Keratinocyte (primary cell): Measurements from ENCODE around the gene DLG4.

Experiments used
- CTCF ChIP-seq, 3 experiments: IDR thresholded peaks in 1 of 3; conservative IDR thresholded peaks in 1 of 3; optimal IDR thresholded peaks in 1 of 3; 2 replicates in 2 of 3; 3 replicates in 1 of 3; pipeline versions ENCODE3 to v1.5.1; 2011; ENCODE audit warnings: low read length in 3 of 3, mild to moderate bottlenecking in 3 of 3, moderate library complexity in 2 of 3, control low read depth in 1 of 3, inconsistent platforms in 1 of 3; ENCODE audit not compliant: insufficient read depth in 2 of 3; ENCODE audit errors: extremely low read depth in 1 of 3
- EZH2 ChIP-seq: IDR thresholded peaks from one replicate; pipeline ENCODE4 v1.6.1; 2012; ENCODE audit warnings: inconsistent platforms, mild to moderate bottlenecking, low read length, moderate library complexity

- TF ChIP-seq EZH2 (no peak), CTCF (optimal IDR thresholded peaks at IDR 0.05 in 1 of 3, IDR thresholded peaks at IDR 0.05 in 1 of 3, conservative IDR thresholded peaks at IDR 0.05 in 1 of 3; ENCODE audit: extremely low read depth in 1 of 3, insufficient read depth in 2 of 3, low read length in 3 of 3) (no peak)
These were observed 44.3 kb downstream of the DLG4 start for GRCh38 chr17:7175330-7175733.
